Stimulated activated CD8-positive, alpha-beta memory T cell treated with anti-CD3 and anti-CD28 coated beads, Interleukin-7, amount 100 ng/mL, for 1 hour (primary cell): ENCODE measurements around the gene TBC1D1.
A peak's percentile ranks its signal among the peaks of the same experiment; 100 is the strongest.
"Not testable (repeated sequence)": the region's sequence is repeated elsewhere in the genome, so short reads cannot be mapped to it uniquely, and the experiment has no call there.

ENCODE experiments used
- DNase-seq, 2 donors: peaks; one replicate each; pipeline ENCODE4 v3.0.0-alpha.2; 2020; ENCODE audit warnings: low read depth in 2 of 2

Gene TBC1D1

GRCh38 chr4:37891260-37892159, 626 bp downstream of the TBC1D1 start:
- peak; percentile 5 to 8 for DNase-seq

- peak in 1 of 2 donors; percentile 19 for DNase-seq
These were observed 1.8 kb downstream of the TBC1D1 start for GRCh38 chr4:37892641-37893040.

GRCh38 chr4:37893164-37893563, 2.3 kb downstream of the TBC1D1 start:
- DNase-seq = no peak

- no peak for DNase-seq
These were observed 4.4 kb downstream of the TBC1D1 start for GRCh38 chr4:37895271-37895670.

- DNase-seq = no peak
These were observed 5.4 kb downstream of the TBC1D1 start for GRCh38 chr4:37896206-37896860.

- no peak for DNase-seq
These were observed 11.3 kb downstream of the TBC1D1 start for GRCh38 chr4:37902212-37902611.

GRCh38 chr4:37902738-37903693, 12.1 kb downstream of the TBC1D1 start:
- DNase-seq = no peak

- DNase-seq = no peak
These were observed 13.0 kb downstream of the TBC1D1 start for GRCh38 chr4:37903901-37904300.

GRCh38 chr4:37904824-37905223, 13.9 kb downstream of the TBC1D1 start:
- DNase-seq = no peak

- DNase-seq = no peak
These were observed 14.8 kb downstream of the TBC1D1 start for GRCh38 chr4:37905533-37906169.

- DNase-seq = no peak
These were observed 17.8 kb downstream of the TBC1D1 start for GRCh38 chr4:37908488-37909331.

GRCh38 chr4:37909332-37910090, 18.6 kb downstream of the TBC1D1 start:
- DNase-seq = no peak

- DNase-seq = no peak
These were observed 19.2 kb downstream of the TBC1D1 start for GRCh38 chr4:37910091-37910486.

- no peak for DNase-seq
These were observed 23.7 kb downstream of the TBC1D1 start for GRCh38 chr4:37914539-37914938.

- no peak for DNase-seq
These were observed 26.5 kb downstream of the TBC1D1 start for GRCh38 chr4:37917388-37917787.

- DNase-seq = no peak
These were observed 27.8 kb downstream of the TBC1D1 start for GRCh38 chr4:37918653-37919052.

GRCh38 chr4:37922328-37922727, 31.4 kb downstream of the TBC1D1 start:
- DNase-seq = no peak

- DNase-seq = not testable (repeated sequence)
These were observed 32.2 kb downstream of the TBC1D1 start for GRCh38 chr4:37923089-37923488.

- no peak for DNase-seq
These were observed 34.1 kb downstream of the TBC1D1 start for GRCh38 chr4:37924946-37925345.

- no peak for DNase-seq
These were observed 36.5 kb downstream of the TBC1D1 start for GRCh38 chr4:37927434-37927833.
